SK-N-SH (cell line): ENCODE data around the gene SGCA. TPM values are rescaled to one million over a fixed set of nuclear protein-coding genes. Genes with fewer than 3 reads are reported as not detected.

Experiments
- CTCF ChIA-PET: fragments of 300-600, 350-600 bp; formaldehyde crosslinking; extraction: SDS; loops from one replicate; lab custom pipeline; 2021; lab: Yijun Ruan, JAX
- POLR2A ChIA-PET: fragments of 350-600 bp; sonication (Branson Sonifier 250); formaldehyde crosslinking; extraction: SDS; loops from one replicate; lab custom pipeline; 2020; ENCODE audit warnings: antibody characterized with exemption, inconsistent platforms; lab: Yijun Ruan, JAX
- DNase-seq: peaks from one replicate; pipeline ENCODE4 v3.0.0; 2012
- H2AFZ ChIP-seq: fragments of 200-600 bp; sonication (generic); 2 replicates; pipeline ENCODE4 v1.8.1; 2016; ENCODE audit warnings: antibody characterized with exemption, mild to moderate bottlenecking, low read depth
- H3F3A ChIP-seq: fragments of 200-600 bp; sonication (generic); replicated peaks from 2 replicates; pipeline ENCODE3; 2016; ENCODE audit warnings: antibody characterized with exemption, mild to moderate bottlenecking; ENCODE audit not compliant: insufficient read depth
- H3K27ac ChIP-seq, 2 experiments: fragments of 200-500 bp in 1 of 2; fragments of 200-600 bp in 1 of 2; sonication (Bioruptor generic) in 1 of 2; sonication (generic), shearing (Covaris generic) in 1 of 2; 2 replicates each; pipeline versions ENCODE4 v1.5.1 to v1.6.1; 2014 to 2016; ENCODE audit warnings: low read depth in 2 of 2, inconsistent platforms in 1 of 2, low read length in 1 of 2, mild to moderate bottlenecking in 1 of 2, mixed read lengths in 1 of 2
- H3K27me3 ChIP-seq: fragments of 200-600 bp; sonication (generic), shearing (Covaris generic); 2 replicates; pipeline ENCODE4 v1.6.1; 2016; ENCODE audit warnings: mixed run types; ENCODE audit not compliant: insufficient read depth
- H3K36me3 ChIP-seq, 2 experiments: fragments of 200-500 bp in 1 of 2; fragments of 200-600 bp in 1 of 2; sonication (Bioruptor generic) in 1 of 2; sonication (generic) in 1 of 2; replicated peaks in 1 of 2; 2 replicates each; pipeline versions ENCODE3 to v1.5.1; 2014 to 2016; ENCODE audit warnings: low read length in 1 of 2, mild to moderate bottlenecking in 1 of 2; ENCODE audit not compliant: insufficient read depth in 2 of 2, control insufficient read depth in 1 of 2
- H3K4me1 ChIP-seq, 2 experiments: fragments of 200-500 bp in 1 of 2; fragments of 200-600 bp in 1 of 2; sonication (Bioruptor generic) in 1 of 2; sonication (generic), shearing (Covaris generic) in 1 of 2; 2 replicates each; pipeline versions ENCODE4 v1.5.1 to v1.6.1; 2014 to 2016; ENCODE audit warnings: low read depth in 1 of 2, low read length in 1 of 2, mixed run types in 1 of 2; ENCODE audit not compliant: insufficient read depth in 2 of 2, control insufficient read depth in 1 of 2
- H3K4me2 ChIP-seq: fragments of 200-600 bp; sonication (generic), shearing (Covaris generic); 2 replicates; pipeline ENCODE4 v1.6.1; 2017; ENCODE audit warnings: mixed run types
- H3K4me3 ChIP-seq, 2 experiments: fragments of 200-500 bp in 1 of 2; fragments of 200-600 bp in 1 of 2; sonication (Bioruptor generic) in 1 of 2; sonication (generic), shearing (Covaris generic) in 1 of 2; 2 replicates each; pipeline versions ENCODE4 v1.5.1 to v1.8.1; 2014 to 2016; ENCODE audit warnings: low read depth in 2 of 2, inconsistent platforms in 1 of 2, low read length in 1 of 2, mild to moderate bottlenecking in 1 of 2, mixed read lengths in 1 of 2, moderate library complexity in 1 of 2
- H3K79me2 ChIP-seq: fragments of 200-600 bp; sonication (generic); 2 replicates; pipeline ENCODE4 v1.8.1; 2017; ENCODE audit warnings: mild to moderate bottlenecking; ENCODE audit not compliant: insufficient read depth
- H3K9ac ChIP-seq: fragments of 200-600 bp; sonication (generic); 2 replicates; pipeline ENCODE4 v1.6.1; 2017; ENCODE audit warnings: mixed run types
- H3K9me2 ChIP-seq: fragments of 200-600 bp; sonication (generic); 2 replicates; pipeline ENCODE4 v1.6.1; 2017; ENCODE audit warnings: mixed run types
- H3K9me3 ChIP-seq: fragments of 200-600 bp; sonication (generic); 2 replicates; pipeline ENCODE4 v1.6.1; 2017; ENCODE audit warnings: mixed run types, mild to moderate bottlenecking, moderate library complexity
- H4K20me1 ChIP-seq: fragments of 200-600 bp; sonication (generic); 2 replicates; pipeline ENCODE4 v1.6.1; 2017; ENCODE audit warnings: mild to moderate bottlenecking, mixed run types; ENCODE audit not compliant: insufficient read depth
- CHD2 ChIP-seq: fragments of 150-350 bp; IDR thresholded peaks from 2 replicates; pipeline ENCODE4 v1.6.1; 2018; ENCODE audit warnings: low read length; ENCODE audit not compliant: partially characterized antibody
- ELF1 ChIP-seq: IDR thresholded peaks from 2 replicates; pipeline ENCODE4 v1.4.0; 2012
- EP300 ChIP-seq, 2 experiments: IDR thresholded peaks; 2 replicates each; pipeline versions ENCODE4 v1.4.0 to v1.6.1; 2012; ENCODE audit warnings: borderline replicate concordance in 1 of 2, low read depth in 1 of 2, low read length in 1 of 2
- EZH2phosphoT487 ChIP-seq: fragments of 200-600 bp; sonication (generic); IDR thresholded peaks from 2 replicates; pipeline ENCODE4 v1.6.1; 2017; ENCODE audit warnings: low read depth, mixed run types, mild to moderate bottlenecking, antibody characterized with exemption, moderate library complexity, borderline replicate concordance
- FOXM1 ChIP-seq: IDR thresholded peaks from 2 replicates; pipeline ENCODE4 v1.4.0; 2012; ENCODE audit warnings: low read depth, mild to moderate bottlenecking
- GABPA ChIP-seq: IDR thresholded peaks from 2 replicates; pipeline ENCODE4 v1.4.0; 2012; ENCODE audit warnings: low read depth, mild to moderate bottlenecking
- GATA2 ChIP-seq: sonication (generic); formaldehyde crosslinking; IDR thresholded peaks from 2 replicates; pipeline ENCODE4 v1.5.0; 2020; ENCODE audit warnings: mild to moderate bottlenecking, missing genetic modification reagents
- JUND ChIP-seq: IDR thresholded peaks from 2 replicates; pipeline ENCODE4 v1.4.0; 2012
- RAD21 ChIP-seq: IDR thresholded peaks from 2 replicates; pipeline ENCODE4 v1.6.1; 2012; ENCODE audit warnings: mild to moderate bottlenecking, low read length
- RCOR1 ChIP-seq: fragments of 150-350 bp; IDR thresholded peaks from 2 replicates; pipeline ENCODE4 v1.6.1; 2017; ENCODE audit warnings: antibody characterized with exemption, low read length
- RFX5 ChIP-seq: IDR thresholded peaks from 2 replicates; pipeline ENCODE4 v1.6.1; 2012; ENCODE audit warnings: mild to moderate bottlenecking, improper control_type of control experiment, low read length
- RXRA ChIP-seq: IDR thresholded peaks from 2 replicates; pipeline ENCODE4 v1.4.0; 2012; ENCODE audit warnings: low read depth, mild to moderate bottlenecking, borderline replicate concordance
- SIN3A ChIP-seq: IDR thresholded peaks from 2 replicates; pipeline ENCODE4 v1.6.1; 2012; ENCODE audit warnings: low read depth, mild to moderate bottlenecking, low read length, moderate library complexity, borderline replicate concordance
- SMC3 ChIP-seq: IDR thresholded peaks from 2 replicates; pipeline ENCODE4 v1.6.1; 2012; ENCODE audit warnings: low read depth, low read length, improper control_type of control experiment
- TCF12 ChIP-seq: IDR thresholded peaks from 2 replicates; pipeline ENCODE4 v1.4.0; 2012
- TEAD4 ChIP-seq: IDR thresholded peaks from 2 replicates; pipeline ENCODE4 v1.4.0; 2012; ENCODE audit warnings: mild to moderate bottlenecking, borderline replicate concordance; ENCODE audit not compliant: insufficient read depth
- YY1 ChIP-seq: IDR thresholded peaks from 2 replicates; pipeline ENCODE4 v1.4.0; 2012; ENCODE audit warnings: low read depth, mild to moderate bottlenecking
- WGBS: methylation state at CpG from one replicate; pipeline ENCODE4 v1.1.6; 2017; ENCODE audit warnings: low lambda C conversion rate; 5-methylcytosine and 5-hydroxymethylcytosine counted together
- polyA plus RNA-seq, 3 experiments: library from polyadenylated mRNA; depleted of rRNA; stranded (reverse); fragments of >200 nt; gene quantifications; 2 replicates each; pipeline ENCODE4 v1.2.3, GENCODE V29; 2012
- TF ChIP-seq, protein P1 (sequence below): IDR thresholded peaks from 2 replicates; pipeline ENCODE4 v1.4.0; 2012; ENCODE audit warnings: low read depth
- TF ChIP-seq, protein P2 (sequence below): fragments of 150-350 bp; IDR thresholded peaks from 2 replicates; pipeline ENCODE4 v1.6.1; 2017; ENCODE audit warnings: antibody characterized with exemption, low read length, low read depth, borderline replicate concordance
- TF ChIP-seq, protein P3 (sequence below): IDR thresholded peaks from 2 replicates; pipeline ENCODE4 v1.6.1; 2012; ENCODE audit warnings: mild to moderate bottlenecking, low read depth, low read length, moderate library complexity
- TF ChIP-seq, protein P4 (sequence below): IDR thresholded peaks from 2 replicates; pipeline ENCODE4; 2012

Gene SGCA
- polyA plus RNA-seq, 1 of the 3 experiments (the other 2 are of a cell fraction): not detected

DNA sequence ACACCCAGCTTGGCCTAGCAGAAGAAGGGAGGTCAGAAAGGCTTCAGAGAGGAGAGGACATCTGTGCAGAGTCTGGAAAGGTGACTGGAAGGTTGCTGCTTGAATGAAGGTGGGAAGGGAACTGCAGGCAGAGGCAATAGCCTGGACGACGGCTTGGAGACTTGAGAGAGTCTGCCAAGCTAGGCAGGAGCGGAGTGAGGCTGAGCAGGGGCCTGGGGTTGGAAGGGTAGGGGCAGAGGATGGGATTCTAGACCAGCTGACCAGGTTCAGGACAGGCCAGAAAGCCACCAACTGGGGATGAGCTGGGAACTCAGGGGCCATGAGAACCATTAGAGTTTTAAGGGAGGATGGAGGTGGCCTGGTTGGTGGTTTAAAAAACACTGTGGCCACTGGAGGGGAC is 339 bp upstream of the SGCA start:
- ChIA-PET POLR2A (interaction anchor here (0.6 to 1.1 kb wide), 2 partner anchors 12 to 14 kb away, joined by 3 to 4 read pairs; no protein-coding TSS in a partner anchor), CTCF (interaction anchor here (0.8 to 17.0 kb wide), 19 partner anchors 8 to 133 kb away, joined by 3 to 517 read pairs (median 5); partner anchors contain the start of genes COL1A1, PDK2, PPP1R9B and TMEM92)
- Histone ChIP-seq H3K79me2 (no peaks in the 10 kb centered on the region), H3K27ac (no peak overlapping the region), H2AFZ (no peak overlapping the region), H3K4me2 (no peak overlapping the region), H4K20me1 (no peaks in the 10 kb centered on the region), H3K9me2 (no peaks in the 10 kb centered on the region), H3K27me3 (no peaks in the 10 kb centered on the region), H3K36me3 (no peaks in the 10 kb centered on the region), H3K4me1 (peaks cover 3 to 16% of the 10 kb centered on the region in 2 experiments; a peak in 1 of 4 replicates), H3K9me3 (no peaks in the 10 kb centered on the region), H3K9ac (no peak overlapping the region), H3K4me3 (no peak overlapping the region), H3F3A (no peaks in the 10 kb centered on the region)
- 94% methylated on average over 3 of the region's 3 CpGs for WGBS
- TF ChIP-seq EP300 (IDR thresholded peaks at IDR 0.05; ENCODE audit: borderline replicate concordance in 1 of 2, low read depth in 1 of 2, low read length in 1 of 2): no peak
- TF ChIP-seq, protein P1, sequence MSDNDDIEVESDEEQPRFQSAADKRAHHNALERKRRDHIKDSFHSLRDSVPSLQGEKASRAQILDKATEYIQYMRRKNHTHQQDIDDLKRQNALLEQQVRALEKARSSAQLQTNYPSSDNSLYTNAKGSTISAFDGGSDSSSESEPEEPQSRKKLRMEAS: no peak
- no peak for TF ChIP-seq SIN3A
- TF ChIP-seq RXRA: no peak
- no peak for TF ChIP-seq FOXM1
- no peak for TF ChIP-seq CHD2
- TF ChIP-seq EZH2phosphoT487: no peak
- TF ChIP-seq RAD21: no peak
- no peak for DNase-seq

DNA sequence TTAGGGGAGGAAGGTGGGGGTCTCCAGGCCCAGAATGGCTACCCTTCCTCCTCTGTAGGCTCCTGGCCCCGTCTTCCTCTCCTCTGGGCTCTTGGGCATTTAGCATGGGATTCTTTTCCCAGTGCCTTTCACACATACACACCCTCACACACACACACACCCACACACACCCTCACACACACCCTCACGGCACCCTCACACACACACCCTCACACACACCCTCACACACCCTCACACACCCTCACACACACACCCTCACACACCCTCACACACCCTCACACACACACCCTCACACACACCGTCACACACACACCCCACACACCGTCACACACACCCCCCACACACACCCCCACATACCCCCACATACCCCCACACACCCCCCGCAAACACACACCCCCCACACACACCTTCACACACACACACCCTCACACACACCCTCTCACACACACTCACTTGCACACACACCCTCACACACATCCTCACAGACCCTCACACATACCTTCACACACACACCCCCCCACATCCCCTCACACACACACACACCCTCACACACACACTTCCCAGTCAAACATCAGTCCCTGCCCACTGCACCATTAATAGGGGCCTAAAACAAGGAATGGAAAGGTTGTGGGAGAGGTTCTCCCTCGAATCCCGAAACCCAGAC is 845 bp downstream of the SGCA start:
- Histone ChIP-seq H3K4me2 (no peak overlapping the region), H3K27ac (no peak overlapping the region), H4K20me1 (no peaks in the 10 kb centered on the region), H3K27me3 (no peaks in the 10 kb centered on the region), H3K4me1 (peaks cover 2 to 10% of the 10 kb centered on the region in 2 experiments; a peak in 1 of 4 replicates), H3K36me3 (no peaks in the 10 kb centered on the region), H3F3A (no peaks in the 10 kb centered on the region), H3K79me2 (no peaks in the 10 kb centered on the region), H3K9me2 (no peaks in the 10 kb centered on the region), H3K9me3 (no peaks in the 10 kb centered on the region), H2AFZ (no peak overlapping the region), H3K4me3 (no peak overlapping the region), H3K9ac (no peak overlapping the region)
- DNase-seq: no peak
- TF ChIP-seq SIN3A: no peak
- TF ChIP-seq RCOR1: no peak
- TF ChIP-seq, protein P2, sequence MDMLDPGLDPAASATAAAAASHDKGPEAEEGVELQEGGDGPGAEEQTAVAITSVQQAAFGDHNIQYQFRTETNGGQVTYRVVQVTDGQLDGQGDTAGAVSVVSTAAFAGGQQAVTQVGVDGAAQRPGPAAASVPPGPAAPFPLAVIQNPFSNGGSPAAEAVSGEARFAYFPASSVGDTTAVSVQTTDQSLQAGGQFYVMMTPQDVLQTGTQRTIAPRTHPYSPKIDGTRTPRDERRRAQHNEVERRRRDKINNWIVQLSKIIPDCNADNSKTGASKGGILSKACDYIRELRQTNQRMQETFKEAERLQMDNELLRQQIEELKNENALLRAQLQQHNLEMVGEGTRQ: no peak
- no peak for TF ChIP-seq RXRA
- no peak for TF ChIP-seq EZH2phosphoT487
- TF ChIP-seq, protein P3, sequence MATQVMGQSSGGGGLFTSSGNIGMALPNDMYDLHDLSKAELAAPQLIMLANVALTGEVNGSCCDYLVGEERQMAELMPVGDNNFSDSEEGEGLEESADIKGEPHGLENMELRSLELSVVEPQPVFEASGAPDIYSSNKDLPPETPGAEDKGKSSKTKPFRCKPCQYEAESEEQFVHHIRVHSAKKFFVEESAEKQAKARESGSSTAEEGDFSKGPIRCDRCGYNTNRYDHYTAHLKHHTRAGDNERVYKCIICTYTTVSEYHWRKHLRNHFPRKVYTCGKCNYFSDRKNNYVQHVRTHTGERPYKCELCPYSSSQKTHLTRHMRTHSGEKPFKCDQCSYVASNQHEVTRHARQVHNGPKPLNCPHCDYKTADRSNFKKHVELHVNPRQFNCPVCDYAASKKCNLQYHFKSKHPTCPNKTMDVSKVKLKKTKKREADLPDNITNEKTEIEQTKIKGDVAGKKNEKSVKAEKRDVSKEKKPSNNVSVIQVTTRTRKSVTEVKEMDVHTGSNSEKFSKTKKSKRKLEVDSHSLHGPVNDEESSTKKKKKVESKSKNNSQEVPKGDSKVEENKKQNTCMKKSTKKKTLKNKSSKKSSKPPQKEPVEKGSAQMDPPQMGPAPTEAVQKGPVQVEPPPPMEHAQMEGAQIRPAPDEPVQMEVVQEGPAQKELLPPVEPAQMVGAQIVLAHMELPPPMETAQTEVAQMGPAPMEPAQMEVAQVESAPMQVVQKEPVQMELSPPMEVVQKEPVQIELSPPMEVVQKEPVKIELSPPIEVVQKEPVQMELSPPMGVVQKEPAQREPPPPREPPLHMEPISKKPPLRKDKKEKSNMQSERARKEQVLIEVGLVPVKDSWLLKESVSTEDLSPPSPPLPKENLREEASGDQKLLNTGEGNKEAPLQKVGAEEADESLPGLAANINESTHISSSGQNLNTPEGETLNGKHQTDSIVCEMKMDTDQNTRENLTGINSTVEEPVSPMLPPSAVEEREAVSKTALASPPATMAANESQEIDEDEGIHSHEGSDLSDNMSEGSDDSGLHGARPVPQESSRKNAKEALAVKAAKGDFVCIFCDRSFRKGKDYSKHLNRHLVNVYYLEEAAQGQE: no peak
- TF ChIP-seq RFX5: no peak
- no peak for TF ChIP-seq YY1
- no peak for TF ChIP-seq EP300 (IDR thresholded peaks at IDR 0.05; ENCODE audit: borderline replicate concordance in 1 of 2, low read depth in 1 of 2, low read length in 1 of 2)
- no peak for TF ChIP-seq SMC3
- no peak for TF ChIP-seq GATA2
- no peak for TF ChIP-seq GABPA
- TF ChIP-seq JUND: no peak
- TF ChIP-seq, protein P4, sequence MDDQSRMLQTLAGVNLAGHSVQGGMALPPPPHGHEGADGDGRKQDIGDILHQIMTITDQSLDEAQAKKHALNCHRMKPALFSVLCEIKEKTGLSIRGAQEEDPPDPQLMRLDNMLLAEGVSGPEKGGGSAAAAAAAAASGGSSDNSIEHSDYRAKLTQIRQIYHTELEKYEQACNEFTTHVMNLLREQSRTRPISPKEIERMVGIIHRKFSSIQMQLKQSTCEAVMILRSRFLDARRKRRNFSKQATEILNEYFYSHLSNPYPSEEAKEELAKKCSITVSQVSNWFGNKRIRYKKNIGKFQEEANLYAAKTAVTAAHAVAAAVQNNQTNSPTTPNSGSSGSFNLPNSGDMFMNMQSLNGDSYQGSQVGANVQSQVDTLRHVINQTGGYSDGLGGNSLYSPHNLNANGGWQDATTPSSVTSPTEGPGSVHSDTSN: no peak
- TF ChIP-seq TEAD4: no peak
- no peak for TF ChIP-seq TCF12
- no peak for TF ChIP-seq ELF1
- no peak for TF ChIP-seq FOXM1
- CTCF ChIA-PET: interaction anchor here (1.0 to 17.0 kb wide), 11 partner anchors 12 to 132 kb away, joined by 3 to 517 read pairs (median 14); partner anchors contain the start of genes COL1A1, PDK2 and TMEM92
- POLR2A ChIA-PET: interaction anchor here (1.1 kb wide), 2 partner anchors 11 to 116 kb away, joined by 3 to 4 read pairs; no protein-coding TSS in a partner anchor
- WGBS: 87% methylated on average over 7 of the region's 7 CpGs
